Measurements from ENCODE around the gene TRIM13. TPM values are rescaled to one million over a fixed set of nuclear protein-coding genes. Genes with fewer than 3 reads are reported as not detected.

Gene TRIM13
- total and polyA plus RNA-seq, 2 of the 8 experiments (the other 6 are each of a cell fraction or from before 2014, with no cell fraction given) = 21.2 to 31.5 TPM

- no peak overlapping the region for H2BK12ac ChIP-seq (ENCODE audit: low read depth, low read length)
- H2BK120ac ChIP-seq (replicated peaks; ENCODE audit: low read depth, low read length) = no peak overlapping the region
- no peak overlapping the region for H2BK5ac ChIP-seq (ENCODE audit: low read depth, low read length)
- no peak overlapping the region for H4K8ac ChIP-seq (ENCODE audit: extremely low read depth, insufficient read depth, low read length)
- H3K79me1 ChIP-seq (ENCODE audit: low read depth, low read length) = peaks cover 2% of the 10 kb centered on the region; the same call in 1 of the 2 replicates
- peaks cover 0 to 9% (median 6%) of the 10 kb centered on the region in 4 experiments; a peak in 5 of 7 replicates for H3K4me1 ChIP-seq (replicated peaks in 1 of 4; ENCODE audit: control insufficient read depth in 3 of 4, insufficient read depth in 4 of 4, low read length in 3 of 4)
- FAIRE-seq (no peak), DNase-seq (ENCODE audit: low read depth in 1 of 2, low spot score in 2 of 2) (no peak)
- H3K56ac ChIP-seq (replicated peaks; ENCODE audit: insufficient read length, low read depth, low read length) = no peak overlapping the region
- H4K91ac ChIP-seq (replicated peaks; ENCODE audit: insufficient read length, low read length) = no peak overlapping the region
- H3K23me2 ChIP-seq (ENCODE audit: low read depth, low read length) = no peaks in the 10 kb centered on the region
- H3K9ac ChIP-seq (replicated peaks in 1 of 4; ENCODE audit: extremely low read depth in 1 of 4, low read depth in 3 of 4, low read length in 3 of 4) = no peak overlapping the region
- no peaks in the 10 kb centered on the region for H3K27me3 ChIP-seq (replicated peaks in 1 of 4; ENCODE audit: control insufficient read depth in 3 of 4, extremely low read depth in 1 of 4, insufficient read depth in 3 of 4, low read length in 3 of 4)
- no peak overlapping the region for H3K14ac ChIP-seq (ENCODE audit: insufficient read length)
- H3K36me3 ChIP-seq (ENCODE audit: control insufficient read depth in 2 of 4, insufficient read depth in 4 of 4, low read length in 3 of 4) = peaks cover 0 to 19% (median 8%) of the 10 kb centered on the region in 4 experiments; a peak in 6 of 8 replicates
- H2BK15ac ChIP-seq (ENCODE audit: low read length) = no peak overlapping the region
- peaks cover 0 to 16% of the 10 kb centered on the region in 2 experiments; a peak in 1 of 4 replicates for H3K79me2 ChIP-seq (ENCODE audit: control insufficient read depth in 1 of 2, insufficient read depth in 2 of 2, low read length in 2 of 2)
- no peak overlapping the region for H3K23ac ChIP-seq (ENCODE audit: insufficient read length)
- H3K18ac ChIP-seq (ENCODE audit: extremely low read depth, low read length) = no peak overlapping the region
- H2AK5ac ChIP-seq (ENCODE audit: low read depth, low read length) = no peak overlapping the region
- H2AFZ ChIP-seq (ENCODE audit: low read length) = no peak overlapping the region
- H2BK20ac ChIP-seq (ENCODE audit: low read length) = no peak overlapping the region
- H4K20me1 ChIP-seq (replicated peaks in 1 of 2; ENCODE audit: control insufficient read depth in 1 of 2, insufficient read depth in 2 of 2, low read length in 2 of 2) = peaks cover 3 to 6% of the 10 kb centered on the region in 2 experiments
- no peak overlapping the region; a peak in 1 of 8 replicates for H3K4me3 ChIP-seq (ENCODE audit: extremely low read depth in 1 of 4, insufficient read depth in 2 of 4, low read depth in 3 of 4, low read length in 4 of 4)
- 94% methylated on average over 2 of the region's 2 CpGs; no CpG with 5 or more reads in 1 of the 2 experiments for WGBS, 2 experiments (ENCODE audit: extremely low coverage in 1 of 2, insufficient coverage in 1 of 2, insufficient read length in 1 of 2, insufficient replicate concordance in 2 of 2, low coverage in 1 of 2, low lambda C conversion rate in 2 of 2, missing lambda C conversion rate in 1 of 2)
- ChIA-PET POLR2A (ENCODE audit: partially characterized antibody) (no interaction called here), CTCF (ENCODE audit: partially characterized antibody) (interaction anchor here (0.5 to 1.5 kb wide), 3 partner anchors 20 to 110 kb away, joined by 3 to 4 read pairs (median 3); partner anchors contain the start of gene TRIM13)
- H3K4ac ChIP-seq (replicated peaks; ENCODE audit: insufficient read length, low read depth, low read length) = no peak overlapping the region
- H4K5ac ChIP-seq (ENCODE audit: insufficient read length, low read depth, low read length) = no peak overlapping the region
- H3K9me3 ChIP-seq (ENCODE audit: insufficient read depth in 2 of 2, low read depth in 1 of 2, low read length in 1 of 2) = no peaks in the 10 kb centered on the region
- TF ChIP-seq BACH1 (IDR thresholded peaks at IDR 0.05; ENCODE audit: low read length) (no peak), CHD2 (IDR thresholded peaks at IDR 0.05; ENCODE audit: low read length) (no peak), CBX8 (IDR thresholded peaks at IDR 0.05; ENCODE audit: borderline replicate concordance, low read depth, low read length) (no peak), RAD21 (IDR thresholded peaks at IDR 0.05 in 1 of 2, conservative IDR thresholded peaks at IDR 0.05 in 1 of 2; ENCODE audit: low read depth in 2 of 2, low read length in 2 of 2) (no peak), HDAC2 (IDR thresholded peaks at IDR 0.05; ENCODE audit: borderline replicate concordance in 1 of 2, low read depth in 2 of 2, low read length in 2 of 2) (no peak), MAX (IDR thresholded peaks at IDR 0.05) (no peak), RBBP5 (IDR thresholded peaks at IDR 0.05; ENCODE audit: borderline replicate concordance, low read depth, low read length) (no peak), TBP (IDR thresholded peaks at IDR 0.05; ENCODE audit: low read depth, low read length) (no peak)
- TF ChIP-seq, protein P1, sequence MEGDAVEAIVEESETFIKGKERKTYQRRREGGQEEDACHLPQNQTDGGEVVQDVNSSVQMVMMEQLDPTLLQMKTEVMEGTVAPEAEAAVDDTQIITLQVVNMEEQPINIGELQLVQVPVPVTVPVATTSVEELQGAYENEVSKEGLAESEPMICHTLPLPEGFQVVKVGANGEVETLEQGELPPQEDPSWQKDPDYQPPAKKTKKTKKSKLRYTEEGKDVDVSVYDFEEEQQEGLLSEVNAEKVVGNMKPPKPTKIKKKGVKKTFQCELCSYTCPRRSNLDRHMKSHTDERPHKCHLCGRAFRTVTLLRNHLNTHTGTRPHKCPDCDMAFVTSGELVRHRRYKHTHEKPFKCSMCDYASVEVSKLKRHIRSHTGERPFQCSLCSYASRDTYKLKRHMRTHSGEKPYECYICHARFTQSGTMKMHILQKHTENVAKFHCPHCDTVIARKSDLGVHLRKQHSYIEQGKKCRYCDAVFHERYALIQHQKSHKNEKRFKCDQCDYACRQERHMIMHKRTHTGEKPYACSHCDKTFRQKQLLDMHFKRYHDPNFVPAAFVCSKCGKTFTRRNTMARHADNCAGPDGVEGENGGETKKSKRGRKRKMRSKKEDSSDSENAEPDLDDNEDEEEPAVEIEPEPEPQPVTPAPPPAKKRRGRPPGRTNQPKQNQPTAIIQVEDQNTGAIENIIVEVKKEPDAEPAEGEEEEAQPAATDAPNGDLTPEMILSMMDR (IDR thresholded peaks at IDR 0.05; ENCODE audit: control extremely low read depth in 1 of 3, insufficient read depth in 1 of 3, low read depth in 1 of 3, low read length in 3 of 3) = no peak
- no peak overlapping the region; a peak in 1 of 4 replicates for H3K4me2 ChIP-seq (ENCODE audit: insufficient read depth in 1 of 2, low read depth in 2 of 2, low read length in 2 of 2)
- H3K27ac ChIP-seq (ENCODE audit: low read depth, low read length) = no peak overlapping the region
Observed at GRCh38 chr13:50016444-50016843, 19.6 kb downstream of the TRIM13 start.
